ENCODE results near the gene PSPN.
"Not testable (repeated sequence)": the region's sequence is repeated elsewhere in the genome, so short reads cannot be mapped to it uniquely, and the experiment has no call there.

The PSPN gene

DNA sequence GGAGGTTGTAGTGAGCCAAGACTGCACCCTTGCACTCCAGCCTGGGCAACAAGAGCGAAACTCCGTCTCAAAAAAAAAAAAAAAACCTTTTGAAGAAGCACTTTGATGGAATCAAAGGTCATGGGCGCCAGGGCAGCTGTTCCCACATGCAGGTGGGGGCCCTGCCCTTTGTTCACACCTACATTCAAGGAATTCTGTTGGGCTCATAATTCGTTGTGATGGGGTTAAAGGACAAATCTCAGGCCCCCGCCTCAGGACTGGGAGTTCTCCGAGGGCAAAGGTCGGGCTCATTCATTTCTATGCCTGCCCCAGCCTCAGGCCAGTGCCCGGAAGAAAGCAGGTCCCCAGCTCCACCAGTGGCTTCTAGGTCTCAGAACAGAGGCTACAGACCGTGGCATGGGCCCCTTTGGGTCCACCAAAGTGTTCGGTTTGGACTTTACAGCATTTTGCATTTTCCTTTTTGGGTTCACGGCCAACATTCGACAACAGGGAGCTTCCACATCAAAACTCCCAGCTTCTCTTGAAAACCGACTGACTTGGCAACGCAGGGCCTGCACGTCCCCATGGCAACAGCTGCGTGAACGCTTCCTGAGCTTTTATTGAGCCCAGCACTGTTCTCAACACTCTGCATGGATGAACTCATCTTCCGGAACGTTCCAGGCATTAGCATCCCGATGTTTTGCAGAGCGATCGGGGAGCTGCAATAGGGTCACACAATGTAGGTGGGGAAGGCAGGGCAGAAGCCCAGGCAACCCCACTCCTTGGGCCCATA is 27.3 kb upstream of the PSPN start:
- POLR2A ChIA-PET, result interaction anchor here (0.9 to 1.3 kb wide), 2 partner anchors 10 to 128 kb away, joined by 4 to 5 read pairs; partner anchors contain the start of genes GTF2F1 and TNFSF9
- CTCF ChIA-PET, result interaction anchor here (0.8 kb wide), 1 partner anchor 19 kb away, joined by 3 read pairs; no protein-coding TSS in a partner anchor
- no peak overlapping the region for H3K4me3 ChIP-seq (ENCODE audit: low read depth, low read length)
- TF ChIP-seq, protein P1, sequence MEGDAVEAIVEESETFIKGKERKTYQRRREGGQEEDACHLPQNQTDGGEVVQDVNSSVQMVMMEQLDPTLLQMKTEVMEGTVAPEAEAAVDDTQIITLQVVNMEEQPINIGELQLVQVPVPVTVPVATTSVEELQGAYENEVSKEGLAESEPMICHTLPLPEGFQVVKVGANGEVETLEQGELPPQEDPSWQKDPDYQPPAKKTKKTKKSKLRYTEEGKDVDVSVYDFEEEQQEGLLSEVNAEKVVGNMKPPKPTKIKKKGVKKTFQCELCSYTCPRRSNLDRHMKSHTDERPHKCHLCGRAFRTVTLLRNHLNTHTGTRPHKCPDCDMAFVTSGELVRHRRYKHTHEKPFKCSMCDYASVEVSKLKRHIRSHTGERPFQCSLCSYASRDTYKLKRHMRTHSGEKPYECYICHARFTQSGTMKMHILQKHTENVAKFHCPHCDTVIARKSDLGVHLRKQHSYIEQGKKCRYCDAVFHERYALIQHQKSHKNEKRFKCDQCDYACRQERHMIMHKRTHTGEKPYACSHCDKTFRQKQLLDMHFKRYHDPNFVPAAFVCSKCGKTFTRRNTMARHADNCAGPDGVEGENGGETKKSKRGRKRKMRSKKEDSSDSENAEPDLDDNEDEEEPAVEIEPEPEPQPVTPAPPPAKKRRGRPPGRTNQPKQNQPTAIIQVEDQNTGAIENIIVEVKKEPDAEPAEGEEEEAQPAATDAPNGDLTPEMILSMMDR (IDR thresholded peaks at IDR 0.05; ENCODE audit: insufficient read depth, low read length, missing control alignments), result no peak
- peak; percentile 16 for DNase-seq (ENCODE audit: low read depth, low spot score)

DNA sequence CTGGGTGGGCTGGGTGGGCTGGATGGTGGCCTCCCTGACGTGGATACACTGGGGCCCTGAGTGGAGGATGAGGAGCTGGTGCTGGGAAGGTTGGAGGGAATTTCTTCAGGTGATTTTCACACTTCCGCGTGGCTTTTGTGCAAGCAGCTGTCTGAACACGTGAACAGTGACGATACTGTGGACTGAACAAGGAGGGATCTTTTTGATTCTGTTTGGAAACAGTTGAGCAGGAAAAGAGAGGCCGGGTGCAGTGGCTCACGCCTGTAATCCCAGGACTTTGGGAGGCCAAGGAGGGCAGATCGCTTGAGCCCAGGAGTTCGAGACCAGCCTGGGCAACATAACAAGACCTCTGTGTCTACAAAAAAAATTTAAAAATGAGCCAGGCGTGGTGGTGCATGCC is 26.3 kb upstream of the PSPN start:
- POLR2A ChIA-PET, result no interaction called here
- CTCF ChIA-PET, result interaction anchor here (1.2 kb wide), 1 partner anchor 20 kb away, joined by 3 read pairs; no protein-coding TSS in a partner anchor

DNA sequence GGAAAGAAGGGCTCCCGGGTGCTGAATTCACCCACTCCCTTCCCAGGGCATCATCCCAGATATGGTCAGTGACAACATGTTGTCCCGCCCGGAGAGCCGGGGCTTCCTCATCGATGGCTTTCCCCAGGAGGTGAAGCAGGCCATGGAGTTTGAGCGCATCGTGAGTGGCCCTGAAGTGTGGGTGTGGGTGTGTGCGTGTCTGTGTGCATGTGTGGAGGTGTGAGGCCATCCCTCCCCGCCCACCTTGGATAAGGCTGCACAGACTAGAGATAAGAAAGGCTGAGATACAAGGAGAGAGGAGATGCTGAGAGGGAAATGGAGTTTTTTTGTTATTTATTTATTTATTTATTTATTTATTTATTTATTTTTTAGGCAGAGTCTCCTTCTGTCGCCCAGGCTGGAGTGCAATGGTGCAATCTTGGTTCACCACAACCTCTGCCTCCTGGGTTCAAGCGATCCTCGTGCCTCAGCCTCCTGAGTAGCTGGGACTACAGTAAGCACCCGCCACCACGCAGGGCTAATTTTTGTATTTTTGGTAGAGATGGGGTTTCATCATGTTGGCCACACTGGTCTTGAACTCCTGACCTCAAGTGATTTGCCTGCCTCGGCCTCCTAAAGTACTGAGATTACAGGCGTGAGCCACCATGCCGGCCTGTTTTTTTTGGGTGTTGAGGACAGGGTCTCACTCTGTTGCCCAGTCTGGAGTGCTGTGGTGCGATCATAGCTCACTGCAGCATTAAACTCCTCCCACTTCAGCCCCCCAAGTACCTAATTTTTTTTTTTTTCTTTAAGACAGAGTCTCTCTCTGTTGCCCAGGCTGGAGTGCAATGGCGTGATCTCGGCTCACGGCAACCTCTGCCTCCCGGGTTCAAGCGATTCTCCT is 24.6 kb upstream of the PSPN start:
- CTCF ChIA-PET; DNase-seq (ENCODE audit: low read depth, low spot score): not testable (repeated sequence)
- POLR2A ChIA-PET, result interaction anchor here (0.7 kb wide), 1 partner anchor 28 kb away, joined by 3 read pairs; no protein-coding TSS in a partner anchor

More for the DNA sequence above, 26.3 kb upstream of the PSPN start:
- H3K4me3 ChIP-seq (ENCODE audit: low read depth, low read length), result no peak overlapping the region
- DNase-seq (ENCODE audit: low read depth, low spot score), result no peak
- TF ChIP-seq, protein P1 (IDR thresholded peaks at IDR 0.05; ENCODE audit: insufficient read depth, low read length, missing control alignments), result no peak

DNA sequence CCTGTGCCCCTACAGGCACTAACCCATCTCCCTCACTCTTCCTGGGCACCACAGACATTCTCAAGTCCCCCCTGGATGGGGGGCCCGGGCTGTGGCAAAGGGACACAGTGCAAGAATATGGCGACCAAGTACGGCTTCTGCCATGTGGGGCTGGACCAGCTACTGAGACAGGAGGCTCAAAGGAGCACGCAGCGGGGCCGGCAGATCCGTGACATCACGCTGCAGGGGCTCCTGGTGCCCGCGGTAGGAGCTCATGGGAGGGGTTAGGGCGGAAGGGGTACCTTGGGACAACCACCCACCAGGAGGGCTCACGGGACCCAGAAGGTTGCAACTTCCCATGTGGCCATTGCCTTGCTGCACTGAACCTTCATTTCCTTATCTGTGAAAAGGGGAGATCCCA is 20.6 kb upstream of the PSPN start:
- TF ChIP-seq, protein P1 (IDR thresholded peaks at IDR 0.05; ENCODE audit: insufficient read depth, low read length, missing control alignments), result no peak
- no peak overlapping the region for H3K4me3 ChIP-seq (ENCODE audit: low read depth, low read length)
- ChIA-PET POLR2A (no interaction called here), CTCF (no interaction called here)
- DNase-seq (ENCODE audit: low read depth, low spot score), result no peak

More for the DNA sequence above, 24.6 kb upstream of the PSPN start:
- H3K4me3 ChIP-seq (ENCODE audit: low read depth, low read length), result not testable (repeated sequence)

DNA sequence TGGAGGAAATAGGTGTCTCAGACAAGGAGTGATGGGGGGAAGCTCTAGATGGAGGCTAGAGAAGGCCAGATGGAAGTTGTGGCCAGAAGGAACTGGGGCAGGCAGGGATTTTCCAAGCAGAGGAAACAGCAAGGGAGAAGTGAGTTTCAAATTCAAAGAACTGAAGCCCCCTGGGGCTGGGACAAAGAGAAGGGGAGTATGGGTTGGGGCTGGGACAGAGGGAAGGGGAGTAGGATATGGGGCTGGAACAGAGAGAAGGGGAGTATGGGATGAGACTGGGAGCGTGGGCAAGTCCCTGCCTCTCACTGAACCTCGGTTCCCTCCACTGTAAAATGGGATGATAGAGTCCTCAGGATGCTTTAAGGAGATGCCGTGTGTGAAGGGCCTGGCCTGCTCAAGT is 19.1 kb upstream of the PSPN start:
- DNase-seq (ENCODE audit: low read depth, low spot score), result no peak
- H3K4me3 ChIP-seq (ENCODE audit: low read depth, low read length), result no peak overlapping the region
- CTCF ChIA-PET, result no interaction called here
- POLR2A ChIA-PET, result no interaction called here
- TF ChIP-seq, protein P1 (IDR thresholded peaks at IDR 0.05; ENCODE audit: insufficient read depth, low read length, missing control alignments), result no peak

DNA sequence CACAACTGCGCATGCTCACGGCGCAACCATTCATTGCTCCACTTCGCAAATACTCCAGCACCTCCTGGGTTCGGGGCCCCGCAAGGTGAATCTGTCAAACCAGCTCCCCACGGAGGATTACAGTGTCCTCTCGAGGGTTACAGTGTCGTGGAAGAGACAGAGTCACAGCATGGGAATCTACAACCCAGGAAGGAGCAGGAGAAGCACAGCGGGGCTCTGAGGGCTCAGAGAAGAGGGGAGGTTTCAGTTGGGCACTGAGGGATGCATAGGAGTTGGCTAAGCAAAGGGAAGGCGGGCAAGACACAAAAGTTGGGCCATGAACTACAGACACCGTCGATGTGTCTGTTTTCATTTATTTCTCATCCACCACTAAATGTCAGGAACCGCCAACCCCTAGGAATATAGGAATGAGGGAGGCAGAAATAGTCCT is 18.3 kb upstream of the PSPN start:
- POLR2A ChIA-PET, result interaction anchor here (0.7 to 1.7 kb wide), 3 partner anchors 16 to 26 kb away, joined by 3 to 9 read pairs (median 4); partner anchors contain the start of gene ALKBH7
- H3K4me3 ChIP-seq (ENCODE audit: low read depth, low read length), result peak overlapping the region; percentile 82
- CTCF ChIA-PET, result interaction anchor here (0.9 to 1.0 kb wide), 2 partner anchors 12 to 17 kb away, joined by 3 to 4 read pairs; no protein-coding TSS in a partner anchor
- no peak for DNase-seq (ENCODE audit: low read depth, low spot score)
- TF ChIP-seq, protein P1 (IDR thresholded peaks at IDR 0.05; ENCODE audit: insufficient read depth, low read length, missing control alignments), result no peak
